ENCODE data around the gene ECE1. TPM values are rescaled to one million over a fixed set of nuclear protein-coding genes. Genes with fewer than 3 reads are reported as not detected.

The ECE1 gene
- total and polyA plus RNA-seq, 2 of the 4 experiments (the other 2 are of a cell fraction), result 61.8 to 124 TPM

DNA sequence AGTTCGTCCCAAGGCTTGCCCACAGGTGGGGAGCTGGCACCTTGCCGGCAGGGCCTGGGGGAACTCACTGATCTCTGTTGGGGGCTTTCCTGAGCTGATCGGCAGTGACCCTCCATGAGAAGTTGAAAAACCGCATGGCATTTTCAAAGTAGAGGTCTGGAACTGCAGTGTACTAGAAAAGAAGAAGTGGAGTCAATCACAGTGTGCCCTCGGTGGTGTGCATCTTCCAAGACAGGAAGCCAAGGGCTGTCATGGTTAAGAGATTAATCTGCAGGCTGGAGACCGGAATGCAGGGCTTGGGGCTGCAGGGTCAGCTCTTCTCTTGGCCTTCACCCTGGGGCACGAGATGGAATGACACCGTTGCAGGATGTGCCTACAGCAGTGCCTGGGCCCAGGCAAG, 56.8 kb downstream of the ECE1 start:
- BruUV-seq (replicated peaks), result no TSS peak
- Histone ChIP-seq H3K4me2 (ENCODE audit: low read depth, low read length) (no peak overlapping the region), H3K56ac (ENCODE audit: extremely low read depth, insufficient read depth, low read length) (no peak overlapping the region), H2BK5ac (ENCODE audit: low read depth, low read length, poor library complexity, severe bottlenecking) (no peak overlapping the region), H3K27me3 (ENCODE audit: control insufficient read depth, insufficient read depth, low read length) (no peaks in the 10 kb centered on the region), H3K23ac (ENCODE audit: low read depth, low read length) (no peak overlapping the region), H4K5ac (ENCODE audit: low read depth, low read length) (no peak overlapping the region), H3K9me1 (ENCODE audit: insufficient read depth, low read length) (0 out of 2 replicates have a peak, but pooled peaks cover 3% of the 10 kb centered on the region), H3K79me1 (ENCODE audit: low read depth in 1 of 2, low read length in 2 of 2) (peaks cover 7 to 19% of the 10 kb centered on the region in 2 experiments; a peak in 3 of 4 replicates), H3K14ac (replicated peaks; ENCODE audit: low read depth, low read length) (no peak overlapping the region), H2BK120ac (ENCODE audit: low read depth, low read length) (no peak overlapping the region), H3K4me1 (ENCODE audit: control insufficient read depth, insufficient read depth, low read length) (peaks cover 7% of the 10 kb centered on the region; the same call in 1 of the 2 replicates), H4K91ac (ENCODE audit: insufficient read depth, low read depth, low read length) (no peak overlapping the region), H2AK5ac (ENCODE audit: low read depth, low read length) (no peak overlapping the region), H3K18ac (ENCODE audit: low read depth, low read length) (no peak overlapping the region), H3K4ac (ENCODE audit: low read depth, low read length) (no peak overlapping the region), H2BK20ac (ENCODE audit: low read depth, low read length) (no peak overlapping the region), H3K4me3 (ENCODE audit: insufficient read depth, low read depth, low read length) (no peak overlapping the region), H3K36me3 (ENCODE audit: control insufficient read depth, insufficient read depth, low read length) (peaks cover 53% of the 10 kb centered on the region), H3K9me3 (ENCODE audit: control insufficient read depth, insufficient read depth, low read length) (no peaks in the 10 kb centered on the region), H2AFZ (replicated peaks; ENCODE audit: low read length, poor library complexity) (no peak overlapping the region), H4K20me1 (ENCODE audit: insufficient read depth, low read length) (no peaks in the 10 kb centered on the region), H4K8ac (ENCODE audit: low read depth in 2 of 2, low read length in 2 of 2) (no peak overlapping the region), H2AK9ac (replicated peaks; ENCODE audit: low read depth, low read length, poor library complexity) (no peak overlapping the region), H2BK15ac (ENCODE audit: low read depth, low read length) (no peak overlapping the region), H3K9ac (ENCODE audit: low read depth, low read length) (no peak overlapping the region), H3K27ac (ENCODE audit: insufficient read depth, low read length) (no peak overlapping the region)
- POLR2A ChIA-PET (ENCODE audit: unreplicated experiment), result no interaction called here
- ATAC-seq (ENCODE audit: low read depth), result no peak
- intact Hi-C loops (cut with micrococcal nuclease), result no loop called here
- in situ Hi-C loops (cut with MboI; ENCODE audit: low sequenced_read_pairs), result loop anchor here (5.0 kb wide), 2 partner anchors 134 to 354 kb away; no protein-coding TSS in a partner anchor
- dilution Hi-C loops (cut with HindIII; ENCODE audit: low sequenced_read_pairs, unreplicated experiment), result no loop called here
- CTCF ChIA-PET, result interaction anchor here (0.5 to 3.4 kb wide), 3 partner anchors 37 to 1032 kb away, joined by 3 to 21 read pairs (median 4); no protein-coding TSS in a partner anchor
- WGBS, 2 experiments (ENCODE audit: extremely low coverage in 2 of 2, insufficient read length in 1 of 2), result 61% methylated on average over 4 of the region's 8 CpGs; no CpG with 5 or more reads in 1 of the 2 experiments
- DNase-seq, result no peak
- TF ChIP-seq RFX5 (IDR thresholded peaks at IDR 0.05; ENCODE audit: low read depth, low read length) (no peak), RCOR1 (IDR thresholded peaks at IDR 0.05; ENCODE audit: insufficient replicate concordance, low read length) (no peak), BHLHE40 (IDR thresholded peaks at IDR 0.05; ENCODE audit: low read depth, low read length) (no peak), MXI1 (IDR thresholded peaks at IDR 0.05; ENCODE audit: borderline replicate concordance, low read depth, low read length) (no peak), SMC3 (IDR thresholded peaks at IDR 0.05; ENCODE audit: low read depth, low read length) (no peak), NFE2L2 (IDR thresholded peaks at IDR 0.05; ENCODE audit: low read depth, low read length) (no peak), FOS (IDR thresholded peaks at IDR 0.05; ENCODE audit: low read depth, low read length) (no peak)
- TF ChIP-seq, protein P1, sequence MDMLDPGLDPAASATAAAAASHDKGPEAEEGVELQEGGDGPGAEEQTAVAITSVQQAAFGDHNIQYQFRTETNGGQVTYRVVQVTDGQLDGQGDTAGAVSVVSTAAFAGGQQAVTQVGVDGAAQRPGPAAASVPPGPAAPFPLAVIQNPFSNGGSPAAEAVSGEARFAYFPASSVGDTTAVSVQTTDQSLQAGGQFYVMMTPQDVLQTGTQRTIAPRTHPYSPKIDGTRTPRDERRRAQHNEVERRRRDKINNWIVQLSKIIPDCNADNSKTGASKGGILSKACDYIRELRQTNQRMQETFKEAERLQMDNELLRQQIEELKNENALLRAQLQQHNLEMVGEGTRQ (IDR thresholded peaks at IDR 0.05; ENCODE audit: low read depth, low read length), result no peak

All from IMR-90 (cell line).